Neutrophil (primary cell): ENCODE results near the gene MITF.

Source experiments
- H3K27ac ChIP-seq: fragments of 200-600 bp; sonication (generic); 2 replicates; pipeline ENCODE4 v1.5.1; 2016; ENCODE audit warnings: mild to moderate bottlenecking, moderate library complexity
- H3K27me3 ChIP-seq: fragments of 200-600 bp; sonication (generic); 2 replicates; pipeline ENCODE4 v1.6.0; 2016; ENCODE audit warnings: mild to moderate bottlenecking
- H3K36me3 ChIP-seq: fragments of 200-600 bp; sonication (generic); 2 replicates; pipeline ENCODE4 v1.5.1; 2017
- H3K4me1 ChIP-seq, 2 experiments: fragments of 200-600 bp in 1 of 2; sonication (generic) in 1 of 2; 1 replicate in 1 of 2; 2 replicates in 1 of 2; pipeline versions ENCODE4 v1.5.1 to v1.6.1; 2013 to 2016; ENCODE audit warnings: low read depth in 1 of 2, low read length in 1 of 2, mild to moderate bottlenecking in 1 of 2, moderate library complexity in 1 of 2; ENCODE audit not compliant: control insufficient read depth in 1 of 2, insufficient read depth in 1 of 2
- H3K4me3 ChIP-seq, 2 experiments: fragments of 200-600 bp in 1 of 2; sonication (generic) in 1 of 2; 1 replicate in 1 of 2; 2 replicates in 1 of 2; pipeline ENCODE4 v1.5.1; 2013 to 2016; ENCODE audit warnings: low read depth in 1 of 2, low read length in 1 of 2, mild to moderate bottlenecking in 1 of 2, moderate library complexity in 1 of 2
- H3K9me3 ChIP-seq: fragments of 200-600 bp; sonication (generic); 2 replicates; pipeline ENCODE4 v1.5.1; 2016
- CTCF ChIP-seq: fragments of 200-600 bp; sonication (generic); IDR thresholded peaks from 2 replicates; pipeline ENCODE4 v1.5.1; 2016; ENCODE audit warnings: antibody characterized with exemption

MITF gene

GRCh38 chr3:69817988-69818387 is 78.7 kb downstream of the MITF start:
- Histone ChIP-seq H3K4me1 (no peaks in the 10 kb centered on the region), H3K9me3 (no peaks in the 10 kb centered on the region), H3K4me3 (no peak overlapping the region), H3K27ac (no peak overlapping the region), H3K27me3 (no peaks in the 10 kb centered on the region), H3K36me3 (no peaks in the 10 kb centered on the region)
- TF ChIP-seq CTCF, result no peak

GRCh38 chr3:69819282-69819681 is 80.0 kb downstream of the MITF start:
- Histone ChIP-seq H3K9me3 (no peaks in the 10 kb centered on the region), H3K4me3 (no peak overlapping the region), H3K36me3 (no peaks in the 10 kb centered on the region), H3K27ac (no peak overlapping the region), H3K27me3 (no peaks in the 10 kb centered on the region), H3K4me1 (no peaks in the 10 kb centered on the region)
- no peak for TF ChIP-seq CTCF

GRCh38 chr3:69821133-69821532 is 81.9 kb downstream of the MITF start:
- H3K36me3 ChIP-seq, result no peaks in the 10 kb centered on the region
- no peak overlapping the region for H3K4me3 ChIP-seq
- H3K27me3 ChIP-seq, result no peaks in the 10 kb centered on the region
- no peak for TF ChIP-seq CTCF
- no peak overlapping the region for H3K27ac ChIP-seq
- no peaks in the 10 kb centered on the region for H3K4me1 ChIP-seq
- H3K9me3 ChIP-seq, result no peaks in the 10 kb centered on the region

- Histone ChIP-seq H3K4me1 (no peaks in the 10 kb centered on the region), H3K36me3 (no peaks in the 10 kb centered on the region), H3K27ac (no peak overlapping the region), H3K9me3 (no peaks in the 10 kb centered on the region), H3K4me3 (no peak overlapping the region), H3K27me3 (no peaks in the 10 kb centered on the region)
- no peak for TF ChIP-seq CTCF
Measured at GRCh38 chr3:69823743-69824142, 84.5 kb downstream of the MITF start.

- TF ChIP-seq CTCF, result no peak
Measured at GRCh38 chr3:69825446-69825845, 86.2 kb downstream of the MITF start.

GRCh38 chr3:69827127-69827526 is 87.9 kb downstream of the MITF start:
- Histone ChIP-seq H3K9me3 (no peaks in the 10 kb centered on the region), H3K36me3 (no peaks in the 10 kb centered on the region), H3K27me3 (no peaks in the 10 kb centered on the region), H3K4me1 (no peaks in the 10 kb centered on the region), H3K27ac (no peak overlapping the region), H3K4me3 (no peak overlapping the region)
- TF ChIP-seq CTCF, result no peak

More at GRCh38 chr3:69825446-69825845, 86.2 kb downstream of the MITF start:
- Histone ChIP-seq H3K4me3 (no peak overlapping the region), H3K27ac (no peak overlapping the region), H3K36me3 (no peaks in the 10 kb centered on the region), H3K4me1 (no peaks in the 10 kb centered on the region), H3K27me3 (no peaks in the 10 kb centered on the region), H3K9me3 (no peaks in the 10 kb centered on the region)
